WI38 (cell line): Measurements from ENCODE around the gene DPYD.

Experiments
- H3K4me3 ChIP-seq: 2 replicates; pipeline ENCODE4 v1.5.1; 2011; ENCODE audit warnings: low read depth, mild to moderate bottlenecking, control low read depth, low read length
- CTCF ChIP-seq: IDR thresholded peaks from 2 replicates; pipeline ENCODE4 v1.5.1; 2012; ENCODE audit warnings: low read depth, mild to moderate bottlenecking, control low read depth, low read length

The DPYD gene

GRCh38 chr1:97163591-97164275, 757.1 kb downstream of the DPYD start:
- no peak overlapping the region for H3K4me3 ChIP-seq
- no peak for TF ChIP-seq CTCF

DNA sequence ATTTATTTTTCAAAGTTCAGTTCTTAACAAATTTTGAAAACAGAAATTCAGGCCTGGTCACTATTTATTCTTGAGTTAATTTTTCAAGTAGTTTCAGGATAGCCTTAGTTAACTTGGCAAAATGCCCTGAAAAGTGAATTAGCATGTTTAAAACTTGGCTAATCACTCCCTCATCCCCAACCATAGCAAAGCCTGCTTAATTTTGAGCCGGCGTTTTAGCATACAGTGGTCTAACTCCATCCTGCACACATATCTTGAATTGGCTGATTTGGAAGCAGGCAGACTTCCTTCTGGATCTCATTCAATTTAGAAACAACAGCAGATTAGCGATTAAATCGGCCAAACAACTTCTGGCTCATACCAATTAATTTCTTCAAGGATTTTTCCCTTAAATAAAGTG, 760.0 kb downstream of the DPYD start:
- H3K4me3 ChIP-seq, result no peak overlapping the region
- TF ChIP-seq CTCF, result no peak

DNA sequence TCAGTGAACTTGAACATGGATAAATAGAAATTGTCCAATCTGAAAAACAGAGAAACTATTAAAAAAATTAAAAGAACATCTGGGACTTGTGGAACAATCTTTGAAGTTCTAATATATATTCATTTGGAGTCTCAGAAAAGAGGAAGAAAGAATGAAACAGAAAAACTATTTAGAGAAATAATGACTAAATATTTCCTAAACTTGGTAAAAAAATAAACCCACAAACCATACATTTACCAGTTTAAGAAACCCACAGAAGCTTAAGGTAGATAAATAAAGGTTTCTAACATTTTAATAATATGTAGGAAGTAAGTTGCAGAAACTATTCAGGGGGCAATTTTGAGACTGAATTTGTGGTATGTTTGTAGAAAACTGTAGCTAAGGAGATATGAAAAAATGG, 761.5 kb downstream of the DPYD start:
- H3K4me3 ChIP-seq, result no peak overlapping the region
- no peak for TF ChIP-seq CTCF

GRCh38 chr1:97158691-97159096, 762.1 kb downstream of the DPYD start:
- H3K4me3 ChIP-seq, result no peak overlapping the region
- TF ChIP-seq CTCF, result no peak

GRCh38 chr1:97157991-97158390, 762.8 kb downstream of the DPYD start:
- TF ChIP-seq CTCF, result no peak
- no peak overlapping the region for H3K4me3 ChIP-seq

GRCh38 chr1:97151651-97152050, 769.2 kb downstream of the DPYD start:
- no peak overlapping the region for H3K4me3 ChIP-seq
- no peak for TF ChIP-seq CTCF

GRCh38 chr1:97145321-97145956, 775.4 kb downstream of the DPYD start:
- no peak for TF ChIP-seq CTCF
- H3K4me3 ChIP-seq, result no peak overlapping the region
